GM12878 (cell line): ENCODE results near the gene SPINK4. TPM values are rescaled to one million over a fixed set of nuclear protein-coding genes. Genes with fewer than 3 reads are reported as not detected.

Experiments
- ATAC-seq: fragments of 200-7000 bp; cut with Tn5 transposase; 3 replicates; pipeline ENCODE4 v1.9.1; 2020; ENCODE audit warnings: mild to moderate bottlenecking, moderate library complexity
- BruUV-seq: library from RNA; stranded (reverse); fragments of 400-500 nt; replicated peaks from 2 replicates; lab custom pipeline; 2021; lab: Mats Ljungman, UMichigan
- CTCF ChIA-PET: fragments of 300-600 bp; sonication (Branson Sonifier 250); formaldehyde crosslinking; extraction: SDS; loops from one replicate; lab custom pipeline; 2021; ENCODE audit warnings: inconsistent platforms; lab: Yijun Ruan, JAX
- POLR2A ChIA-PET: fragments of 350-600 bp; formaldehyde crosslinking; extraction: SDS; loops from one replicate; lab custom pipeline; 2021; ENCODE audit warnings: inconsistent platforms; lab: Charles Lee
- RAD21 ChIA-PET: fragments of 300-600 bp; sonication (Branson Sonifier 250); formaldehyde crosslinking; loops from one replicate; lab custom pipeline; 2023; ENCODE audit warnings: antibody characterized with exemption; ENCODE audit not compliant: unreplicated experiment; lab: Charles Lee
- SMC1A ChIA-PET: fragments of 300-600 bp; sonication (Branson Sonifier 250); formaldehyde crosslinking; loops from one replicate; lab custom pipeline; 2023; ENCODE audit not compliant: unreplicated experiment, uncharacterized antibody; lab: Charles Lee
- DNase-seq: peaks from one replicate; pipeline ENCODE4 v3.0.0-alpha.2; 2011; ENCODE audit warnings: low read depth, low spot score
- FAIRE-seq: peaks from 3 replicates; lab custom pipeline; 2011; peaks lifted over from hg19 to GRCh38; lab: Jason Lieb, UNC
- H2AFZ ChIP-seq: 2 replicates; pipeline ENCODE4 v1.6.0; 2011; ENCODE audit warnings: low read depth, low read length, control low read depth; ENCODE audit not compliant: control insufficient read depth
- H3K27ac ChIP-seq: 2 replicates; pipeline ENCODE4 v1.5.1; 2011; ENCODE audit warnings: control low read depth; ENCODE audit not compliant: control insufficient read depth, insufficient read depth
- H3K27me3 ChIP-seq, 2 experiments: replicated peaks in 1 of 2; 2 replicates each; pipeline versions ENCODE4 v1.6.0 to v1.6.1; 2011; ENCODE audit warnings: low read length in 1 of 2; ENCODE audit not compliant: control insufficient read depth in 2 of 2, insufficient read depth in 2 of 2
- H3K36me3 ChIP-seq, 2 experiments: 2 replicates each; pipeline ENCODE4 v1.5.1; 2011; ENCODE audit warnings: low read length in 1 of 2; ENCODE audit not compliant: control insufficient read depth in 2 of 2, insufficient read depth in 2 of 2
- H3K4me1 ChIP-seq: 2 replicates; pipeline ENCODE4 v1.6.1; 2011; ENCODE audit warnings: mild to moderate bottlenecking, low read length, moderate library complexity, mixed read lengths; ENCODE audit not compliant: control insufficient read depth, insufficient read depth
- H3K4me2 ChIP-seq: 2 replicates; pipeline ENCODE4 v1.6.0; 2011; ENCODE audit warnings: control low read depth; ENCODE audit not compliant: control insufficient read depth, insufficient read depth
- H3K4me3 ChIP-seq: fragments of 200-600 bp; sonication (generic); 2 replicates; pipeline ENCODE4 v1.5.1; 2016
- H3K79me2 ChIP-seq: 2 replicates; pipeline ENCODE4 v1.6.0; 2011; ENCODE audit warnings: low read length; ENCODE audit not compliant: control insufficient read depth, insufficient read depth
- H3K9ac ChIP-seq: 2 replicates; pipeline ENCODE4 v1.8.0; 2011; ENCODE audit warnings: low read length, control low read depth, mixed read lengths; ENCODE audit not compliant: control insufficient read depth, insufficient read depth
- H3K9me3 ChIP-seq: replicated peaks from 3 replicates; pipeline ENCODE4 v1.5.1; 2011; ENCODE audit warnings: mild to moderate bottlenecking, low read length; ENCODE audit not compliant: control insufficient read depth, insufficient read depth
- H4K20me1 ChIP-seq: 2 replicates; pipeline ENCODE4 v1.6.0; 2011; ENCODE audit not compliant: control insufficient read depth, insufficient read depth
- CBFB ChIP-seq: IDR thresholded peaks from 2 replicates; pipeline ENCODE4 v1.6.1; 2016; ENCODE audit warnings: antibody characterized with exemption, low read depth
- CREB1 ChIP-seq: IDR thresholded peaks from 2 replicates; pipeline ENCODE4 v1.6.1; 2012; ENCODE audit warnings: low read depth, mild to moderate bottlenecking, inconsistent platforms
- EED ChIP-seq: sonication (generic); IDR thresholded peaks from 2 replicates; pipeline ENCODE4 v1.6.1; 2016; ENCODE audit warnings: antibody characterized with exemption, low read depth
- FOXK2 ChIP-seq: fragments of 450-650 bp; IDR thresholded peaks from 2 replicates; pipeline ENCODE4 v1.6.1; 2017; ENCODE audit warnings: mild to moderate bottlenecking, moderate library complexity
- LARP7 ChIP-seq: fragments of 450-650 bp; IDR thresholded peaks from 2 replicates; pipeline ENCODE4 v1.6.1; 2017; ENCODE audit warnings: mild to moderate bottlenecking
- PAX8 ChIP-seq: fragments of 450-650 bp; IDR thresholded peaks from 2 replicates; pipeline ENCODE4 v1.6.1; 2017; ENCODE audit warnings: mild to moderate bottlenecking, moderate library complexity
- PKNOX1 ChIP-seq: fragments of 450-650 bp; IDR thresholded peaks from 2 replicates; pipeline ENCODE4 v1.6.1; 2016; ENCODE audit warnings: mild to moderate bottlenecking
- RUNX3 ChIP-seq: IDR thresholded peaks from 2 replicates; pipeline ENCODE4 v1.6.1; 2012; ENCODE audit warnings: low read length, inconsistent platforms
- SIX5 ChIP-seq: IDR thresholded peaks from 2 replicates; pipeline ENCODE4 v1.6.1; 2011; ENCODE audit warnings: mild to moderate bottlenecking, low read depth, low read length, moderate library complexity; ENCODE audit not compliant: severe bottlenecking
- SPI1 ChIP-seq: IDR thresholded peaks from 2 replicates; pipeline ENCODE4 v1.6.1; 2011; ENCODE audit warnings: low read depth, mild to moderate bottlenecking, low read length, moderate library complexity, borderline replicate concordance; ENCODE audit not compliant: insufficient read depth
- ZBTB11 ChIP-seq: fragments of 450-650 bp; formaldehyde crosslinking; IDR thresholded peaks from 2 replicates; pipeline ENCODE4 v1.5.0; 2022; ENCODE audit warnings: mild to moderate bottlenecking, missing genetic modification characterization
- WGBS: methylation state at CpG from one replicate; pipeline ENCODE4 v1.1.6; 2016; ENCODE audit warnings: low lambda C conversion rate; ENCODE audit not compliant: insufficient replicate concordance, insufficient coverage; ENCODE audit errors: missing lambda C conversion rate; 5-methylcytosine and 5-hydroxymethylcytosine counted together
- in situ Hi-C: fragments of 300-500 bp; cut with MboI; formaldehyde crosslinking; loops from 9 replicates; pipeline ENCODE4 v1.14.3; 2018; ENCODE audit warnings: mixed read lengths
- intact Hi-C: fragments of 100-400 bp; cut with micrococcal nuclease; formaldehyde crosslinking; loops from one replicate; pipeline ENCODE4 v1.14.2; 2022; ENCODE audit not compliant: unreplicated experiment
- polyA plus RNA-seq, 11 experiments: library from polyadenylated mRNA; depleted of rRNA in 4 of 11; unstranded in 6 of 11; stranded (reverse) in 5 of 11; fragments of >200 nt; fragmentation: Nextera tagmentation in 4 of 11; fragmentation: Illumina TruSeq in 1 of 11; extraction: Ambion mirVana in 4 of 11; extraction: Trizol in 1 of 11; gene quantifications; 1 replicate in 1 of 11; 2 replicates in 10 of 11; pipeline versions ENCODE4 v1.2.1 to v1.2.3, GENCODE V29; 2011 to 2016; ENCODE audit warnings: inconsistent platforms in 2 of 11, missing spikeins in 2 of 11, low read depth in 1 of 11
- total RNA-seq, 4 experiments: library from RNA; depleted of rRNA in 3 of 4; stranded (reverse); fragments of >200 nt in 3 of 4; fragmentation: Illumina TruSeq in 1 of 4; extraction: Trizol in 1 of 4; gene quantifications; 2 replicates each; pipeline versions ENCODE4 v1.2.1 to v1.2.3, GENCODE V29; 2013 to 2021

Gene SPINK4
- total and polyA plus RNA-seq, 10 of the 15 experiments (the other 5 are each of a cell fraction or from before 2014, with no cell fraction given), result not detected

GRCh38 chr9:33220681-33221567, 19.0 kb upstream of the SPINK4 start:
- Histone ChIP-seq H3K27me3 (no peaks in the 10 kb centered on the region), H2AFZ (peak overlapping the region; percentile 20), H3K4me2 (peak overlapping the region; percentile 56), H4K20me1 (no peaks in the 10 kb centered on the region), H3K36me3 (no peaks in the 10 kb centered on the region), H3K4me3 (no peak overlapping the region; the same call in 1 of the 2 replicates), H3K9me3 (no peaks in the 10 kb centered on the region), H3K4me1 (peaks cover 24% of the 10 kb centered on the region), H3K9ac (no peak overlapping the region; the same call in 1 of the 2 replicates), H3K27ac (no peak overlapping the region), H3K79me2 (no peaks in the 10 kb centered on the region)
- POLR2A ChIA-PET, result interaction anchor here (0.8 kb wide), 1 partner anchor 18 kb away, joined by 3 read pairs; no protein-coding TSS in a partner anchor
- ATAC-seq (peak; percentile 45), DNase-seq (no peak), FAIRE-seq (no peak)
- in situ Hi-C loops (loop anchor here (5.0 kb wide), 1 partner anchor 139 kb away; no protein-coding TSS in a partner anchor), intact Hi-C loops (no loop called here)
- CTCF ChIA-PET, result no interaction called here
- 78% methylated on average over 14 of the region's 14 CpGs for WGBS
- peak; percentile 83 for TF ChIP-seq RUNX3
- no peak for TF ChIP-seq LARP7
- no peak for TF ChIP-seq FOXK2
- 0 out of 2 replicates have a peak, but pooled peaks have one; percentile 20 for TF ChIP-seq EED
- TF ChIP-seq CBFB, result peak; percentile 48; the same call in 1 of the 2 replicates
- peak; percentile 53; the same call in 1 of the 2 replicates for TF ChIP-seq SPI1
- TF ChIP-seq ZBTB11 (CRISPR knock-in tag), result no peak
- no peak for TF ChIP-seq CREB1
- TF ChIP-seq PKNOX1, result no peak
- TF ChIP-seq SIX5, result no peak
- TF ChIP-seq PAX8, result no peak
- SMC1A ChIA-PET, result interaction anchor here (0.5 to 1.2 kb wide), 2 partner anchors 18 to 69 kb away, joined by 3 read pairs; no protein-coding TSS in a partner anchor
- no TSS peak for BruUV-seq
- RAD21 ChIA-PET, result interaction anchor here (0.6 kb wide), 1 partner anchor 100 kb away, joined by 3 read pairs; no protein-coding TSS in a partner anchor
